A204.1 (cell line): ENCODE measurements around the gene CENPK.
A peak's percentile ranks its signal among the peaks of the same experiment; 100 is the strongest.
"Not testable (repeated sequence)": the region's sequence is repeated elsewhere in the genome, so short reads cannot be mapped to it uniquely, and the experiment has no call there.

ENCODE experiments used
- FAIRE-seq: peaks from 2 replicates; lab custom pipeline; 2012; peaks lifted over from hg19 to GRCh38; lab: Jason Lieb, UNC

Gene CENPK

DNA sequence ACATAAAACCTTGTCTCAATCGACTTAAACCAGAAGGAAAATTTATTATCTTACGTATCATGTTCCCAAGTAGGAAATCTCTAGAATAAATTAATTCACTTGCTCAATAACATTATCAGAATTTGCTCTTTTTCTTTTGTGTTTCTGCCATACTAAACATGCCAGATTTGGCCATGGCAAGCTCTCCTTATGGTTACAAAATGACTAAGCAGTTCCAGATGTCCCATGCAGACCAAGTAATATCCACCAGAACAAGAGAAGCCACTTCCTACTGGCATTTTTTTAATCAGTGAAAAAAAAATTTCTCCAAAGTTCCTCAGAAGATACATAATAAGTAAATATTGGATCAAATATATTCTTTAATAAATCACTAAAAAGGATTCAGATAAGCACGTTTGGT lies 56.0 kb downstream of the CENPK start:
- FAIRE-seq: no peak

DNA sequence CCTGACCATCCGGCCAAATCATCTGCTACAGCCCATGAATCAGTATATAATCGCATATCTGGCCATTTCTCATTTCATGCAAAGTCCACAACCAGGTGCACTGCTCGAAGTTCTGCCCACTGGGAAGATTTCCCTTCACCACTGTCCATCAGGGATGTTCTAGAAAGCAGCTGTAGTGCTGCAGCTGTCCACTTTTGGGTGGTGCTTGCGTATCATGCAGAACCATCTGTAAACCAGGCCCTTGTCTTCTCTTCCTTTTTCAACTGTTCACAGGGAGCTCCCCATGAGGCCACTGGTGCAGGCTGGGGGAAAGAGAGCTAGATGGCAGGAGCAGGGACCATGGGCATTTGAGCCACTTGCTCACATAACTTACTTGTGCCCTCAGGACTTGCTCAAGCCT lies 73.8 kb downstream of the CENPK start:
- no peak for FAIRE-seq

DNA sequence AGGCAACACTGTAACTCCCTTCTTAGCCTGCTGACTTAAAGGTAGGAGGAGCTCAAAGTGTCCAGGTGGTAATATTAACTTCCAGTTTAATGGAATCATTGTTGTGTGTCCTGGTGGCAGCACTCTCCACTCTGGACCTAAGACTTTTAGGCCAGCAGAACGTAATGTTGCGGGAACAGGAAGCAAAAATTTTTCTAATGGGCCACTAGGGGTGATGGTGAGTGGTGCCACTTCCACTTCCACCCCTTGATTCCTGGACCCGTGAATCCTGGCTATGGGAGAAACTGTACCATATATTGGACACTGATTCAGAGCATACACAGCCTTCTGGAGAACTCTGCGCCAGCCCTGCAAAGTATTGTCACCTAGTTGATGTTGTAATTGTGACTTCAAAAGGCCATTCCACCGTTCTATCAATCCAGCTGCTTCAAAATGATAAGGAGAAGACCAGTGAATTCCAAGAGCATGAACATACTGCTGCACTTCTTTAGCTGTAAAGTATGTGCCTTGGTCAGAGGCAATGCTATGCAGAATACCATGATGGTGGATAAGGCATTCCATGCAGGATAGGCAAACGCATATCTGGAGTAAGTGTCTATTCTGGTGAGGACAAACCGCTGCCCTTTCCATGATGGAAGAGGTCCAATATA lies 74.8 kb downstream of the CENPK start:
- FAIRE-seq: not testable (repeated sequence)

DNA sequence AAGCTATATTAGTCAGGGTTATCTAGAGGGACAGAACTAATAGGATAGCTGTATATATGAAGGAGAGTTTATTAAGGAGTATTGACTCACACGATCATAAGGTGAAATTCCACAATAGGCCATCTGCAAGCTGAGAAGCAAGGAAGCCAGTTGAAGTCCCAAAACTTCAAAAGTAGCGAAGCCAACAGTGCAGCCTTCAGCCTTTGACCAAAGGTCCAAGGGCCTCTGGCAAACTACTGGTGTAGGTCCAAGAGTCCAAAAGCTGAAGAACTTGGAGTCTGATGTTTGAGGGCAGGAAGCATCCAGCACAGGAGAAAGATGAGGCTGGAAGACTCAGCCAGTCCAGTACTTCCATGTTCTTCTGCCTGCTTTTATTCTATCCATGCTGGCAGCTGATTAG lies 76.2 kb downstream of the CENPK start:
- FAIRE-seq: not testable (repeated sequence)

DNA sequence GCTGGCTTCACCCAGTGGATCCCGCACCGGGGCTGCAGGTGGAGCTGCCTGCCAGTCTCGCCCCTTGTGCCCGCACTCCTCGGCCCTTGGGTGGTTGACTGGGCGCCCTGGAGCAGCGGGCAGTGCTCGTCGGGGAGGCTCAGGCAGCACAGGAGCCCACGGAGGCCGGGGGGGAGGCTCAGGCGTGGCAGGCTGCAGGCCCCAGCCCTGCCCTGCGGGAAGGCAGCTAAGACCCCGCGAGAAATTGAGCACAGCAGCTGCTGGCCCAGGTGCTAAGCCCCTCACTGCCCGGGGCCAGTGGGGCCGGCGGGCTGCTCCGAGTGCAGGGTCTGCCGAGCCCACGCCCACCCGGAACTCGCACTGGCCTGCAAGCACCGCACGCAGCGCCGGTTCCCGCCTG lies 77.6 kb downstream of the CENPK start:
- FAIRE-seq: no peak

DNA sequence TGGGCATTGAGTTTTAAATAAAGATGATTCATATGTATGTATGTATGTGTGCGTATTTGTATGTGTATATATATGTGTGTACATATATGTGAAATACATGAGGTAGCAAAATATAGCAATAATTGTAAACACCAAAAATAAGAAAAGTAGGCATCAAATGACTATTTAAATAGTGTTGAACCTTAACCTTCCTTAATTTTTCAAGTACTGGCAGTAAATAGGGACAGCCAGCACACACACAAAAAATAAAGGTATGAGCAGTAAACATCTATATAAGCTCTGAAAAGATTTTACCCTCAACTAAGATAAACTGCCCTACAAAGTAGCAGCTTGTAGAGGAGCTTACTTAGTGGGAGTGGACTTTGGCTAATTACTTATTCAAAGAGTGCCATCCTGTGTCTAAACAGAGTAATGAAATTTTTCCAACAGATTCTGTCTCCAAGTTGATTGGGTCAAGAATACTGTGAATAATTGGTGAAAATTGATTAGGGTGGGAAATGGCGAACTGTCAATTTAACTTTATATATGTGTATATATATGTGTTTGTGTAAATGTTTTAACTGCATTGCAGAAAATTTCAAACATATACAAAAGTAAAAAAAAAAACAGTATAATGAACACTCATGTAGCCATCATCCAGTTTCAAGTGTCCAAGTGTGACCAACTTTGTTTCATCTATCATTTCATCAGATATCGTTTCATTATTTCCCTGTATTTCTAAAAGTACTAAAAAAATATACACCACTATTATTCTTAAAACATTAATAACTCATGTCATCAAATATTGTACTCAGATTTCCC lies 79.2 kb downstream of the CENPK start:
- peak; percentile 95 for FAIRE-seq

DNA sequence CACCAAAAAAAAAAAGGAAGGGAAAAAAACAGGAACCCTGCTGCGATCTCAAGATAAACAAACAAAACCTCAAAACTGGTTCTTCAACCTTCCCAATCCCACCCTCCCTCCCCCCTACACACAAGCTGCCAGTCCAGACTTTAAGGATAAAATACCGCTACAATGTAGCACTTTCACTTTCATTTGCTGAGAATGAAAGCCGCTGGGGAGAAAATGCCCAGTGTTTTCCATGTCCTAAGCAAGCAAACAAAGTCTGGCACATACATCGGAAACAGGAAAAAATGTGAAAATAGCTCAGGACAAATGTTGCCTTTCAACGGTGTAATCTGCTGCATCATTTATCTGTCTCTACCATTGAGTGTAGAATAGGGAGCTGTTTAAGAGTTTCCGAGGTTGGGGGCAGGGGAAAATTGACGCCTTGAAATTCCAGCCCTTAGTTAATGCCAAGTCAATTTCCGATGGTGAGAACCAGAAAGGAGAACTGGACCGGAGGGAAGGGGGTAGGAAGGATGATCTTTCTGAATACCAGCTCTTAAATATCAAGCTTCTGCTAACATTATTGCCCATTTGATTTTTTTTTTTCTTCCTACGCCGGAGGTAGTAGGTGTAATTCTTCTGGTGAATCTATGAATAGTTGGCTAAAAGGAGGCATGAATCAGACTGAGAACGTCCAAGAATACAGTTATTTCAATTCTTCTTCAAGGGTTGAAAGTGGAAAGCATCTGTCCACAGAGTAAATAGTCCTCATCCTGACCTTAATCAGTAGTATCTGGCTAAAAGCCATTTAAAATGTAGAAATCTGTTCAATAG lies 80.0 kb downstream of the CENPK start:
- FAIRE-seq: no peak

DNA sequence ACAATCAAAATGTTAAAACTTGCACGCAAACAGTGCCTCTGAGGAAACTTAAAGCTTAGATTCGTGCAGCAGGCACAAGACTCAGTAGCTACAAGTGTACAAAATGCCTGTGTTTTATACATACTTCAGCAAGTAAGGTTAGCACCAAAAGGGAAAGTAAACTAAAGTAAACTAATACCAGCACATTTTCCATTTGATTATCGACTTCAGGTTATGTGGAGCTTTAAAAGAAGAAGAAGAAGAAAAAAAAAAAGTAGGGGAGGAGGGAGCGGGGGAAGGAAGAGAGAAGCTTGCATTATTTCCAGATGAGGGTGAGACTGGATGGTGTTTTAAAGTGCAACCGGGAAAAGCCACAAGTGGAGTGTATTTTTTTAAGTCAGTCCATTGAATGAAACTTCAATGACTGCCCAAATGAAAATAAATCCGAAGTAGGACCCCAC lies 80.7 kb downstream of the CENPK start:
- FAIRE-seq: no peak

DNA sequence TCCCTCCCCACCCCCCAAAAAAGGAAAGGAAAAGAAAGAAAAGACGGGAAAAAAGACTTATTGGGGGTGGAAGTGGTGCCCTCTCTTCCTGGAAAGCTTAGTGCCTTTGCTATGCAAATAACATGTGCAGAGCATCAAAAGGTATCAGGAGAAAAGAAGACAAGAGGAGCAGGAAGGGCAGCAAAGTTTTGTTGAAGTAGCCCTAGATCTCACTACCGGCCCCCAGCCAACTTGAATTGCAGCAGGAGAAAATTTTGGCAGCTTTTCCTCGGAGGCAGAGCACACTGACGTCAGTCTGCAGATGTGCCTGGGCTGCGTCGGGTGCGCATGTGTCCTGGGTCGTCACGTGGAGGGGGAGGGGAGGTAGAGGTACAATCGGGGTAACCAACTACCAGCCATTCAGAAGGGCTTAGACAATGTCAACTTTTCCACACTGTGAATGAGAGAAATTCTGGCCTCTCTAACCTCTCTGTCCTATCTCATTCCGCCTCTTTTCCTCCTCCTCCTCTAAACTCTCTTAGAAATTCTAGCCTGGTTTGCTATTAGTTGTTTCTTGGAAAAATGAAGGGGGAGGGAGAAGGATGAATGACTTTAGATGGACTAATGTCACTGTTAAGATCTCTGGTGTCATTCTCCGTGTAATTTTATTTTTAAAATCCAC lies 81.2 kb downstream of the CENPK start, which contains the start of gene ADAMTS6:
TSS of gene ADAMTS6 (minus strand) at position 286 of the 661 bp plus-strand sequence. CDS start 8,247 bp downstream, outside the sequence.
- FAIRE-seq: no peak

DNA sequence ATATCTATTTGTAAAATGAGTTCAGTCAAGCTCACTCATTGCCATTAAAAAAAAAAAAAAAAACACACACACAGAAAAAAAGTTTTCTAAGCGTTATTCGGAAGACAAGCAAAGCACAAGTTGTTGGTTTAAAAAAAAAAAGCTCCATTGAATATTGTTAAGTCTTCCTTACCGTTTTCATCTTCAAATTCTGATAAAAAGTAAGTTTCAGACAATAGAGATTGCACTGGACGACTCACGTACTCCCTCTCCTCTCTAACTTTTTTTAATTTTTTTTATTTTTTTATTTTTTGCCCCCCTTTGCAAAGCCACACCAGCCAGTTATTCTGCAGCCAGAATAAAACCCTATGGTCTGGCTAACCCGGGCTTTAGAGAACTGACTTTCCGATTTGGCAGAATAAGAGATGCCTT lies 81.8 kb downstream of the CENPK start:
- FAIRE-seq: no peak

DNA sequence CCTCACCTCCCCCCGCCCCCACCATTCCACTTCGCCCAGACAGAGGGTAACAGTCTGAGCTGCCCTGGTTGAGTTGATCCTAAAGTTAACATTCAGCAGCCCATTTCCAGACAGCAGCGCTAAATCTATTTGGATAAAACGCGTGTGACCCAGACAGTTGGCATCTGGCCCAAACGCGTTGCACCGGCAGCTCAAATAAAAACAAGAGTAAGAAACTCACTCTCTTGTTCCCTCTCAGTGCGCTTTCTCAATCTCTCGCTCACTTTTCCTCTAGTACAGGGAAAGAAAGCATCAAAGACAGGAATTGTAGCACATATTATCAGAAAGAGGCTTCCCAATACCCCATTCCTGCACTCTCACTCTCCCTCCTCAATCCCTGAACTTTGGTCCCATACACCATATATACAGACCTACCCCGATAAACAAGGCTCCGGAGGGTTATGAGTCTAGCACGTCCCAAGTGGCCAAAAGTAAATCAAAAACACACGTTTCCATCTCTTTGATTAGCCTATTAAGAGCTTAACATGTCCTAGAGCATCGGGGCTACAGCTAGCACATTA lies 82.6 kb downstream of the CENPK start:
- FAIRE-seq: no peak

DNA sequence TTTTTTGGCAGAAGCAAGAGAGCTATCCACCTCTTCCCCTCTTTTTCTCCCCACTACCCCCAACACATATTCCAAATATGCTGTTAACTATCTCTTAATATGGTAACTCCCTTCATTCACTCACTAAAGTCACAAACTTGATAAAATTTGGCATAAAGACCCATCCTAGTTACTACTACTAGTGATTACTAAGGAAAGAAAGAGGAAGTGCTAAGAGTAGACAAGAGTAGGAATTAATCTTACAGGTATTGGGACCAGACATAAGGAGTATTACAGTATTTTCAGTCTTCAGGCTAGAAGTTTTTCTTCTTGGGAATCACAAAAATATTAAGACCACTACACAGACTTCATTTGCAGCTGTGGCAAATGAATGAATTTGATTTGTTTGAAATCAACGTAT lies 83.4 kb downstream of the CENPK start:
- FAIRE-seq: no peak

DNA sequence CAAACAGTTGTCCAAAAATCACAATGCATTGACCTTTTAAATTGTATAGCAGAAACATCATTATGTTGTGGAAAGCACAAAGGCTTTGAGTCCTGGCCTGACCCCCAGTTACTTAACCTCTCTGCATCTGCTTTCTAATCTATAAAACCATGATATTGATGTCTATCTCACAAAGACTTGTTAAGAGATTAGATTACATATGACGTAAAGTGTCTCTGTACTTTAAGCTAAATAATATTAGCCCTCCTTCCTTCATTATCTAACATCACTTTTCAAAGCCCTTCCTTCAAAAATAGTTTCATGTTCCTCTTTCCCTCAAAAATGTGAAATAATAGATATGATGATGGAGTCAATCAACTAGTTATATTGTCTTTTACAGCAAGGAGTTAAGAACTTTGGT lies 84.6 kb downstream of the CENPK start:
- no peak for FAIRE-seq

DNA sequence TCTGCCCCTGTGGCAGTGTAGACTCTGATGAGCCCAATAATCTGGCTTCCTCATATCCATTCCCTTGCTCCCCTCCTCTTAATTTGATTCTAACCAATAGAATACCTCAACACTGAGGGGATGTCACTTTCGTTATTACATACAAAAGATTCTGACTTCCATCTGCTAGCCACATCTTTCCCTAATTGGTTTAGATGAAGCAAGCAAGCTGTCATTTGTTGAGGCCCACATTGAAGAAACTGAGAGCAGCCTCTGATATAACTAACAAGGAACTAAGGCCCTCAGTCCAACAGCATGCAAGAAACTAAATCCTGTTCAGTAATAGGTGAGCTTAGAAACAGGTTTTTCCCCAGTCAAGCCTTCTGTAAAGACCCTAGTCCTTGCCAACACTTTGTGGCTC lies 87.1 kb downstream of the CENPK start:
- FAIRE-seq: no peak

DNA sequence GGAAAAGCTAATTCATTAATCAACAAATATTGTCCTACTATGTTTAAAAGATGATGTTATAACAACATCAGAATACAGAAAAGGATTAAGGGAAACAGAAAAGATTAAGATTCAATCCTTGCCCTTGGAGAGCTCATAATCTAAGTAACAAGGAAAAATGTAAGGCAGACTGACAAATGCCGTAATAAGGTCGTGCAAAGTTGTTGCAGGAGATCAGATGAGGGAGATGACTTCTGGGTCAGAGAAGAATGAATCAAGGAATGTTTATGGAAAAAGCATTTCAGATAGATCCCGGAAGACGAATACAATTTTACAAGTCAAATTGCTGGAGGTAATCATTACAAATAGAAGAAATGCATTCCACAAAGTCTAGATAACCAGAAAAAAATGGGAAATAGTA lies 87.6 kb downstream of the CENPK start:
- no peak for FAIRE-seq

DNA sequence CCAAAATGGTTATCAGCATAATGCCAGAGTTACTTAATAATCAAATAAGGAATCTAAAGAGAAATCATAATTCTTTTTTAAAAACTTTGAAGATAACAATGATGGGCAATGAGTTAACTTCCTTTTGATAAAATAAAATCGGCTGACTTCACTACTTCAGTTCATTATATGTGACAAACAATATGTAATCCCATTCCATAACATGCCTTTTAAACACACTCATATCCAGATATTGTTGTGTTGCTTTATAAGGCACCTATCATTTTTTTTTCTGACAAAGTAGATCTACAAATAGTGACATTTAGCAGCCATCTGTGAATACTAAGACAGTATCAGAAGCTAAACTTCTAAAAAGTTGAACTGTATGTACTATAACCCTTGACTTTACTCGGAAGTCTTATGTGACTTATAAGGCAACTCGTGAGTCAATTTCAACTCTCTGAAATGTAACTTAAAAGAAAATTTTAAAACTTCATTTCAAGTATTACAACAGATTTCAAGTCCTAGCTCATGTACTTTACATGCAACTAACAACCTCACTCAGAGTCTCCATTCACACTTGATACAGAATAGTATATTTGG lies 88.7 kb downstream of the CENPK start:
- no peak for FAIRE-seq

DNA sequence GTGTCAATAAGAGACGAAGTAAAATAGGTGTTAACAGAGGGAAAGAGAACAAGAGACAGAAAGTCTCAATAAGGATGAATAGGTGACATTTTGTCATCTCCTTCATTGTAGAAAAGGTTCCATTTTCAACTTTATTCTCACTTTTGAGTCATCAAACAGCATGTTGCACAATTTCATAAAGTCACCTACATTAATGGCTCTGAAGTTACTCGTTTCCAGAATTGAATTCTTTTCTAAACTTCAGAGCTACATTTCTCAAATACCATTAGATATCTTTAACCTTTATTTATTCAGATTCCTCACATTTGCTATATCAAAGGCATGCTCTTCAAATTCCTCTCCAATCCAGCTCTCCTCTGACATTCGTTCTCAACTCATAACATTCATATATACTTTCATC lies 94.3 kb downstream of the CENPK start:
- FAIRE-seq: no peak
